NCI-H82 treated with DMSO at 0.1 percent for 48 hours (cell line): ENCODE results near the gene WNT10A.

Experiments used
- DNase-seq: peaks from one replicate; lab custom pipeline; 2025; ENCODE audit not compliant: unreplicated experiment; lab: John Stamatoyannopoulos, UW

The WNT10A gene

GRCh38 chr2:218892693-218893348, 12.2 kb downstream of the WNT10A start:
- DNase-seq: no peak

GRCh38 chr2:218893349-218894150, 12.9 kb downstream of the WNT10A start:
- no peak for DNase-seq

- DNase-seq: no peak
These were observed 13.7 kb downstream of the WNT10A start for GRCh38 chr2:218894151-218894879.

GRCh38 chr2:218894880-218895157, 14.2 kb downstream of the WNT10A start:
- no peak for DNase-seq

- DNase-seq: no peak
These were observed 14.7 kb downstream of the WNT10A start for GRCh38 chr2:218895326-218895725.

GRCh38 chr2:218895759-218896500, 15.3 kb downstream of the WNT10A start:
- no peak for DNase-seq

- no peak for DNase-seq
These were observed 16.1 kb downstream of the WNT10A start for GRCh38 chr2:218896501-218897393.

- DNase-seq: no peak
These were observed 16.9 kb downstream of the WNT10A start for GRCh38 chr2:218897394-218898108.

GRCh38 chr2:218898109-218898878, 17.6 kb downstream of the WNT10A start:
- DNase-seq: peak; percentile 20

- DNase-seq: no peak
These were observed 18.5 kb downstream of the WNT10A start for GRCh38 chr2:218899147-218899546.

- no peak for DNase-seq
These were observed 21.8 kb downstream of the WNT10A start for GRCh38 chr2:218902427-218902826.

- no peak for DNase-seq
These were observed 23.5 kb downstream of the WNT10A start for GRCh38 chr2:218904176-218904575.

- DNase-seq: peak; percentile 90
These were observed 28.3 kb downstream of the WNT10A start for GRCh38 chr2:218908721-218909619.

- DNase-seq: no peak
These were observed 30.1 kb downstream of the WNT10A start for GRCh38 chr2:218910741-218911140.

- no peak for DNase-seq
These were observed 39.9 kb downstream of the WNT10A start for GRCh38 chr2:218920504-218920903.

- DNase-seq: no peak
These were observed 44.1 kb downstream of the WNT10A start for GRCh38 chr2:218924757-218925156.

GRCh38 chr2:218925434-218925833, 44.8 kb downstream of the WNT10A start:
- DNase-seq: no peak

GRCh38 chr2:218927422-218927821, 46.8 kb downstream of the WNT10A start:
- DNase-seq: no peak
